ENCODE results near the gene DLGAP4. TPM values are rescaled to one million over a fixed set of nuclear protein-coding genes. Genes with fewer than 3 reads are reported as not detected.
"Not testable (repeated sequence)": the region's sequence is repeated elsewhere in the genome, so short reads cannot be mapped to it uniquely, and the experiment has no call there.

The DLGAP4 gene
- total and polyA plus RNA-seq, 5 experiments from 2014 or later: 9.3 to 35.0 (median 16.6) TPM

GRCh38 chr20:36555248-36555647, 249.1 kb downstream of the DLGAP4 start:
- no peaks in the 10 kb centered on the region for H3K9me3 Mint-ChIP-seq
- peaks cover 0 to 14% (median 9%) of the 10 kb centered on the region in 4 donors for H3K4me1 Mint-ChIP-seq
- ATAC-seq (no peak), DNase-seq (no peak)
- no peak overlapping the region for H3K4me3 Mint-ChIP-seq
- H3K27me3 Mint-ChIP-seq: no peaks in the 10 kb centered on the region
- POLR2A ChIA-PET: interaction anchor here (0.7 kb wide), 1 partner anchor 40 kb away, joined by 3 read pairs; no protein-coding TSS in a partner anchor
- no peaks in the 10 kb centered on the region for H3K36me3 Mint-ChIP-seq
- H3K27ac Mint-ChIP-seq: peak overlapping the region in 2 of 10 donors; percentile 4 to 77

GRCh38 chr20:36562724-36563123, 256.6 kb downstream of the DLGAP4 start:
- Mint-ChIP-seq H3K4me1 (peaks cover 2 to 19% (median 10%) of the 10 kb centered on the region in 4 donors), H3K9me3 (peaks cover 0 to 11% (median 2%) of the 10 kb centered on the region in 9 donors), H3K27ac (peak overlapping the region in 3 of 10 donors; percentile 25 to 80 (median 57)), H3K4me3 (peak overlapping the region in 1 of 10 donors; percentile 38), H3K36me3 (peaks cover 0 to 12% (median 7%) of the 10 kb centered on the region in 3 donors), H3K27me3 (no peaks in the 10 kb centered on the region)
- POLR2A ChIA-PET: interaction anchor here (0.6 to 1.1 kb wide), 3 partner anchors 8 to 190 kb away, joined by 3 to 8 read pairs (median 4); no protein-coding TSS in a partner anchor
- ATAC-seq: no peak
- peak in 1 of 10 donors; percentile 46 for DNase-seq

GRCh38 chr20:36563374-36563773, 257.2 kb downstream of the DLGAP4 start:
- H3K9me3 Mint-ChIP-seq: peaks cover 0 to 11% (median 2%) of the 10 kb centered on the region in 9 donors
- H3K4me1 Mint-ChIP-seq: peaks cover 2 to 19% (median 10%) of the 10 kb centered on the region in 4 donors
- no peaks in the 10 kb centered on the region for H3K27me3 Mint-ChIP-seq
- peaks cover 0 to 12% (median 7%) of the 10 kb centered on the region in 3 donors for H3K36me3 Mint-ChIP-seq
- POLR2A ChIA-PET: no interaction called here
- peak overlapping the region in 3 of 10 donors; percentile 30 to 49 (median 32) for H3K27ac Mint-ChIP-seq
- ATAC-seq: no peak
- no peak for DNase-seq
- H3K4me3 Mint-ChIP-seq: no peak overlapping the region

GRCh38 chr20:36564078-36564725, 258.1 kb downstream of the DLGAP4 start:
- peak overlapping the region in 6 of 10 donors; percentile 25 to 82 (median 65) for H3K27ac Mint-ChIP-seq

GRCh38 chr20:36564726-36565121, 258.6 kb downstream of the DLGAP4 start:
- ATAC-seq, DNase-seq, POLR2A ChIA-PET, H3K27me3 Mint-ChIP-seq: not testable (repeated sequence)
- Mint-ChIP-seq H3K36me3 (peaks cover 0 to 12% (median 7%) of the 10 kb centered on the region in 3 donors), H3K9me3 (peaks cover 0 to 11% (median 2%) of the 10 kb centered on the region in 9 donors), H3K27ac (peak overlapping the region in 5 of 10 donors; percentile 0 to 75 (median 37)), H3K4me3 (peak overlapping the region in 2 of 10 donors; percentile 26 to 73), H3K4me1 (peaks cover 5 to 19% (median 10%) of the 10 kb centered on the region in 4 donors)

More at GRCh38 chr20:36564078-36564725, 258.1 kb downstream of the DLGAP4 start:
- ATAC-seq, POLR2A ChIA-PET, H3K27me3 Mint-ChIP-seq: not testable (repeated sequence)
- peaks cover 0 to 12% (median 7%) of the 10 kb centered on the region in 3 donors for H3K36me3 Mint-ChIP-seq
- DNase-seq: peak in 1 of 10 donors; percentile 44
- H3K4me1 Mint-ChIP-seq: peaks cover 2 to 19% (median 10%) of the 10 kb centered on the region in 4 donors
- peak overlapping the region in 2 of 10 donors; percentile 15 to 28 for H3K4me3 Mint-ChIP-seq
- H3K9me3 Mint-ChIP-seq: peaks cover 0 to 11% (median 2%) of the 10 kb centered on the region in 9 donors

- Mint-ChIP-seq H3K27me3 (no peaks in the 10 kb centered on the region), H3K4me1 (peaks cover 8 to 19% (median 11%) of the 10 kb centered on the region in 4 donors), H3K9me3 (peaks cover 0 to 11% (median 2%) of the 10 kb centered on the region in 9 donors), H3K36me3 (peaks cover 0 to 12% (median 7%) of the 10 kb centered on the region in 3 donors), H3K4me3 (no peak overlapping the region), H3K27ac (peak overlapping the region in 1 of 10 donors; percentile 75)
- ATAC-seq (no peak), DNase-seq (no peak)
- POLR2A ChIA-PET: interaction anchor here (18.2 kb wide), 1 partner anchor 29 kb away, joined by 448 read pairs; the partner anchor contains the start of gene RAB5IF
Measured at GRCh38 chr20:36565520-36565919, 259.4 kb downstream of the DLGAP4 start.

GRCh38 chr20:36569847-36570429, 263.8 kb downstream of the DLGAP4 start:
- Mint-ChIP-seq H3K27ac (peak overlapping the region in 9 of 10 donors; percentile 48 to 98 (median 76)), H3K9me3 (peaks cover 0 to 8% (median 0%) of the 10 kb centered on the region in 9 donors), H3K4me3 (peak overlapping the region in 1 of 10 donors; percentile 29), H3K36me3 (peaks cover 0 to 7% (median 3%) of the 10 kb centered on the region in 3 donors), H3K4me1 (peaks cover 15 to 30% (median 23%) of the 10 kb centered on the region in 4 donors), H3K27me3 (no peaks in the 10 kb centered on the region)
- POLR2A ChIA-PET: interaction anchor here (18.2 kb wide), 1 partner anchor 25 kb away, joined by 448 read pairs; the partner anchor contains the start of gene RAB5IF
- DNase-seq (no peak), ATAC-seq (no peak)

- POLR2A ChIA-PET: interaction anchor here (0.7 to 18.2 kb wide), 8 partner anchors 10 to 109 kb away, joined by 3 to 448 read pairs (median 6); partner anchors contain the start of genes RAB5IF and SLA2
- DNase-seq (peak in 5 of 10 donors; percentile 13 to 43 (median 23)), ATAC-seq (no peak)
- H3K9me3 Mint-ChIP-seq: peaks cover 0 to 1% (median 0%) of the 10 kb centered on the region in 9 donors
- H3K27me3 Mint-ChIP-seq: no peaks in the 10 kb centered on the region
- peaks cover 0 to 3% (median under 1%) of the 10 kb centered on the region in 3 donors for H3K36me3 Mint-ChIP-seq
- H3K4me3 Mint-ChIP-seq: peak overlapping the region; percentile 85 to 98 (median 95)
- H3K27ac Mint-ChIP-seq: peak overlapping the region; percentile 98 to 100 (median 99)
- H3K4me1 Mint-ChIP-seq: peaks cover 25 to 46% (median 39%) of the 10 kb centered on the region in 4 donors
Measured at GRCh38 chr20:36571564-36572504, 265.7 kb downstream of the DLGAP4 start.

- H3K36me3 Mint-ChIP-seq: peaks cover 0 to 3% (median 0%) of the 10 kb centered on the region in 3 donors
- H3K27me3 Mint-ChIP-seq: no peaks in the 10 kb centered on the region
- DNase-seq (peak in 8 of 10 donors; percentile 49 to 87 (median 66)), ATAC-seq (peak; percentile 60 to 64)
- peaks cover 25 to 50% (median 39%) of the 10 kb centered on the region in 4 donors for H3K4me1 Mint-ChIP-seq
- no peaks in the 10 kb centered on the region for H3K9me3 Mint-ChIP-seq
- POLR2A ChIA-PET: interaction anchor here (1.0 to 18.2 kb wide), 10 partner anchors 11 to 1295 kb away, joined by 3 to 448 read pairs (median 4); partner anchors contain the start of genes MMP24OS, RAB5IF and SLA2
- H3K4me3 Mint-ChIP-seq: peak overlapping the region; percentile 85 to 98 (median 95)
- peak overlapping the region; percentile 98 to 100 (median 99) for H3K27ac Mint-ChIP-seq
Measured at GRCh38 chr20:36572701-36573102, 266.6 kb downstream of the DLGAP4 start.

GRCh38 chr20:36573103-36573797, 267.1 kb downstream of the DLGAP4 start, which contains the start of gene TGIF2:
TSS of gene TGIF2 (plus strand) at chr20:36573597. CDS start at chr20:36578775, 5,178 bp downstream.
- H3K27me3 Mint-ChIP-seq: no peaks in the 10 kb centered on the region
- peaks cover 0 to 8% (median 0%) of the 10 kb centered on the region in 3 donors for H3K36me3 Mint-ChIP-seq
- POLR2A ChIA-PET: interaction anchor here (0.6 to 18.2 kb wide), 12 partner anchors 11 to 1295 kb away, joined by 3 to 448 read pairs (median 3); partner anchors contain the start of genes MMP24OS, RAB5IF and SLA2
- H3K4me3 Mint-ChIP-seq: peak within 1 kb of the TSS; percentile 85 to 98 (median 95)
- peaks cover 25 to 54% (median 39%) of the 10 kb centered on the region in 4 donors for H3K4me1 Mint-ChIP-seq
- DNase-seq: peak; percentile 86 to 96 (median 95)
- peak; percentile 71 to 75 for ATAC-seq
- no peaks in the 10 kb centered on the region for H3K9me3 Mint-ChIP-seq
- H3K27ac Mint-ChIP-seq: peak within 1 kb of the TSS; percentile 98 to 100 (median 99)
